T-helper 2 cell treated with Interferon-gamma antibody and Interleukin-4, amounts not matched to agents 5 μg/mL and 100 μg/mL, for 36 hours (primary cell): ENCODE data around the gene FRYL.
"Not testable (repeated sequence)": the region's sequence is repeated elsewhere in the genome, so short reads cannot be mapped to it uniquely, and the experiment has no call there.

ENCODE experiments used
- DNase-seq: peaks from one replicate; pipeline ENCODE4 v3.0.0; 2021; ENCODE audit warnings: low spot score
- H3K27ac Mint-ChIP-seq: one replicate; pipeline ENCODE4 v1.8.0; 2021; ENCODE audit warnings: mild to moderate bottlenecking, mixed read lengths
- H3K27me3 Mint-ChIP-seq: one replicate; pipeline ENCODE4 v1.8.0; 2021; ENCODE audit warnings: low read depth, mixed read lengths
- H3K36me3 Mint-ChIP-seq: one replicate; pipeline ENCODE4 v1.8.0; 2021; ENCODE audit warnings: low read depth, mixed read lengths
- H3K4me1 Mint-ChIP-seq: one replicate; pipeline ENCODE4 v1.8.0; 2021; ENCODE audit warnings: low read depth, mixed read lengths
- H3K4me3 Mint-ChIP-seq: one replicate; pipeline ENCODE4 v1.8.0; 2022; ENCODE audit warnings: mild to moderate bottlenecking, moderate library complexity, mixed read lengths
- H3K9me3 Mint-ChIP-seq: one replicate; pipeline ENCODE4 v1.8.0; 2021; ENCODE audit warnings: mixed read lengths

FRYL gene

DNA sequence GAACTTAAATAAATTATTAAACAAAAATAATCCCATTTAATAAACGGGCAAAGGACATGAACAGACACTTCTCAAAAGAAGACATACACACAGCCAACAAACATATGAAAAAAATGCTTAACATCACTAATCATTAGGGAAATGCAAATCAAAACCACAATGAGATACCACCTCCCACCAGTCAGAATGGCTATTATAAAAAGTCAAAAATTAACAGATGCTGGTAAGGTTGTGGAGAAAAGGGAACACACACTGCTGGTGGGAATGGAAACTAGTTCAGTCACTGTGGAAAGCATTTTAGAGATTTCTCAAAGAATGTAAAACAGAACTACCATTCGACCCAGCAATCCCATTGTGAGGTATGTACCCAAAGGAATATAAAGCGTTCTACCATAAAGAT, 328.4 kb downstream of the FRYL start:
- H3K4me1 Mint-ChIP-seq, DNase-seq, H3K4me3 Mint-ChIP-seq, H3K27ac Mint-ChIP-seq, H3K27me3 Mint-ChIP-seq, H3K36me3 Mint-ChIP-seq, H3K9me3 Mint-ChIP-seq: not testable (repeated sequence)

DNA sequence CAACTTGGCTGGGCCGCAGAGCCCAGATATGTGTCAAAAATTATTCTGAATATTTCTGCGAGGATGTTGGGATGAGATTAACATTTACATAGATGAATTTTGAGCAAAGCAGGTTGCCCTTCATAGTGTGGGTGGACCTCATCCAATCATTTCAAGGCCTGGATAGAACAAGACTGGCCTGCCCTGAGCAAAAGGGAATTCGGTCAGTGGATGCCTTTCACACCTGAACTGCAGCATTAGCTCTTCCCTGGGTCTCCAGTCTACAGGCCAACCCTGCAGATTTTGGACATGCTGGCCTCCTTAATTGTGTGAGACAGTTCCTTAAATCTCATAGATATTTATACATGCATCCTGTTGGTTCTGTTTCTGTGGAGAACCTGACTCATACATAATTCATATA, 329.3 kb downstream of the FRYL start:
- Mint-ChIP-seq H3K4me3 (no peak overlapping the region), H3K9me3 (no peaks in the 10 kb centered on the region), H3K27ac (no peak overlapping the region), H3K36me3 (no peaks in the 10 kb centered on the region), H3K27me3 (peaks cover 3% of the 10 kb centered on the region), H3K4me1 (no peaks in the 10 kb centered on the region)
- DNase-seq = no peak

DNA sequence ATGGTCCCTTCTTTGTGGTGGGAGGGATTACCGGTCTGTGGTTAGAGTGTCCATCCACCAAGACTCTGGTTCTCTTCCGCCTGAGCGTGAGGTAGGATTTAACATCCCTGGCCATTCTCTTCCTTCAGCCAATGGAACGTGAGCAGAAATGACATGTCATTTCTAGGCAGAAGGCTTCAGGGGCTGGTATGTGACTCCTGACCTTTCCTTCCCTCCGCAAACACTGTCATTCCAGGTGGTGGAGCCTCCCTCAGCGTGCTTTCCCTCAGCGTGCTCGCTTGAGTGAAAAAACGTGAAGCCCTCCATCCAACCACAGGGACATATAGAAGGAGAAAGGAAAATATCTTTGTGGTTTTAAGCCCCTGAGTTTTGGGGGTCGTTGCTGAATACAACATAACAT, 330.9 kb downstream of the FRYL start:
- Mint-ChIP-seq H3K9me3 (no peaks in the 10 kb centered on the region), H3K36me3 (no peaks in the 10 kb centered on the region), H3K4me1 (no peaks in the 10 kb centered on the region), H3K27ac (no peak overlapping the region), H3K4me3 (no peak overlapping the region), H3K27me3 (no peaks in the 10 kb centered on the region)
- no peak for DNase-seq
